ENCODE results near the gene ZNF275. TPM values are rescaled to one million over a fixed set of nuclear protein-coding genes. Genes with fewer than 3 reads are reported as not detected.
"Not testable (repeated sequence)": the region's sequence is repeated elsewhere in the genome, so short reads cannot be mapped to it uniquely, and the experiment has no call there.

Gene ZNF275
- polyA plus RNA-seq, 6 donors from 2014 or later, result 4.6 to 11.1 (median 7.2) TPM

- Mint-ChIP-seq H3K4me1 (peaks cover 0 to 6% (median 0%) of the 10 kb centered on the region in 3 donors), H3K36me3 (no peaks in the 10 kb centered on the region), H3K4me3 (no peak overlapping the region), H3K27me3 (peaks cover 0 to 6% (median 0%) of the 10 kb centered on the region in 3 donors), H3K27ac (no peak overlapping the region), H3K9me3 (no peaks in the 10 kb centered on the region)
- ATAC-seq (ENCODE audit: low read depth in 2 of 2) (no peak), DNase-seq (no peak)
Observed at GRCh38 chrX:153387987-153388721, 54.2 kb downstream of the ZNF275 start.

DNA sequence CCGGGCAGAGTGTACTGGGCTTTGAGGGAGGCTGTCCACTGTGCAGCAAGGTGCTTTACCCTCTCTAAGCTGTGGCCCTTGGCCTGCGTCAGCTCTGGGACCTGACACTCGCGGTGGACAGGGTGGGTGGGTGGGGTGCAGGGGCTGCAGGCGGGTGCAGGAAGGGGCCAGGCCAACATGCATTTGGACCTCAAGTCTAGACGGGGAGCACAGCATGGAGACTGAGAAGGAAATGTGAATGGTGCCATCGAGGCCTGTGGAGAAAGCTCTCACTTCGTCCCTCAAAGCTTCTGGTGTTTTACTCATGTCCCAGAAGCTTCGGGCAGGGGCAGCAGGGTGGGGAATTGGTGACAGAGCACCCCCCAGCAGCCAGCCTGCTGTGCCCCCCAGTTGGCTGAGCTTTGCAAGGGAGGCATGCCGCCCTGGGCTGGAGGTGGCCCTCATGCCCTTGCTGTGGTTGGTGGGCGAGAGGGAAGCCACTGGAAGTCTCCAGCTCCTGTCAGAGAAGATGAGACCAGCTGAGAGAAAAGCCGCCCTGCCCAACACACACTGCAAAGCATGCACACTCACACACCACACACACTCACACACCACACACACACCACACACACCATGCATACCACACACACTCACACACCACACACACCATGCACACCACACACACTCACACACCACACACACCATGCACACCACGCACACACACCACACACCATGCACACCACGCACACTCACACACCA, 54.9 kb downstream of the ZNF275 start:
- no peak for ATAC-seq (ENCODE audit: low read depth in 2 of 2)
- Mint-ChIP-seq H3K4me1 (peaks cover 0 to 6% (median 0%) of the 10 kb centered on the region in 3 donors), H3K9me3 (no peaks in the 10 kb centered on the region), H3K27ac (no peak overlapping the region), H3K27me3 (peaks cover 0 to 6% (median 0%) of the 10 kb centered on the region in 3 donors), H3K36me3 (no peaks in the 10 kb centered on the region), H3K4me3 (no peak overlapping the region)
- DNase-seq, result no peak

GRCh38 chrX:153389460-153389768, 55.5 kb downstream of the ZNF275 start:
- not testable (repeated sequence) for H3K4me1 Mint-ChIP-seq; H3K9me3 Mint-ChIP-seq; DNase-seq; H3K4me3 Mint-ChIP-seq; H3K36me3 Mint-ChIP-seq; ATAC-seq (ENCODE audit: low read depth in 2 of 2); H3K27ac Mint-ChIP-seq; H3K27me3 Mint-ChIP-seq

GRCh38 chrX:153392642-153393321, 58.8 kb downstream of the ZNF275 start:
- Mint-ChIP-seq H3K9me3 (peaks cover 0 to 1% (median 0%) of the 10 kb centered on the region in 7 donors), H3K27ac (no peak overlapping the region), H3K36me3 (no peaks in the 10 kb centered on the region), H3K4me3 (no peak overlapping the region), H3K4me1 (no peaks in the 10 kb centered on the region), H3K27me3 (peaks cover 0 to 3% (median 0%) of the 10 kb centered on the region in 3 donors)
- ATAC-seq (ENCODE audit: low read depth in 2 of 2), result no peak
- no peak for DNase-seq

GRCh38 chrX:153394612-153395011, 60.7 kb downstream of the ZNF275 start:
- no peak overlapping the region for H3K27ac Mint-ChIP-seq
- no peaks in the 10 kb centered on the region for H3K4me1 Mint-ChIP-seq
- no peak overlapping the region for H3K4me3 Mint-ChIP-seq
- H3K36me3 Mint-ChIP-seq, result no peaks in the 10 kb centered on the region
- peaks cover 0 to 5% (median 3%) of the 10 kb centered on the region in 3 donors for H3K27me3 Mint-ChIP-seq
- DNase-seq, result no peak
- peaks cover 0 to 3% (median 0%) of the 10 kb centered on the region in 7 donors for H3K9me3 Mint-ChIP-seq
- ATAC-seq (ENCODE audit: low read depth in 2 of 2), result no peak

- ATAC-seq (ENCODE audit: low read depth in 2 of 2), result no peak
- Mint-ChIP-seq H3K27me3 (peaks cover 0 to 5% (median 3%) of the 10 kb centered on the region in 3 donors), H3K36me3 (no peaks in the 10 kb centered on the region), H3K9me3 (peaks cover 0 to 3% (median 0%) of the 10 kb centered on the region in 7 donors), H3K27ac (peak overlapping the region in 1 of 6 donors; percentile 56), H3K4me1 (no peaks in the 10 kb centered on the region), H3K4me3 (no peak overlapping the region)
- DNase-seq, result no peak
Observed at GRCh38 chrX:153395613-153396319, 61.8 kb downstream of the ZNF275 start.

GRCh38 chrX:153396320-153397195, 62.6 kb downstream of the ZNF275 start:
- Mint-ChIP-seq H3K27me3 (peaks cover 0 to 5% (median 3%) of the 10 kb centered on the region in 3 donors), H3K27ac (no peak overlapping the region), H3K36me3 (no peaks in the 10 kb centered on the region), H3K9me3 (peaks cover 0 to 6% (median 0%) of the 10 kb centered on the region in 7 donors), H3K4me1 (no peaks in the 10 kb centered on the region), H3K4me3 (no peak overlapping the region)
- no peak for ATAC-seq (ENCODE audit: low read depth in 2 of 2)
- DNase-seq, result no peak

DNA sequence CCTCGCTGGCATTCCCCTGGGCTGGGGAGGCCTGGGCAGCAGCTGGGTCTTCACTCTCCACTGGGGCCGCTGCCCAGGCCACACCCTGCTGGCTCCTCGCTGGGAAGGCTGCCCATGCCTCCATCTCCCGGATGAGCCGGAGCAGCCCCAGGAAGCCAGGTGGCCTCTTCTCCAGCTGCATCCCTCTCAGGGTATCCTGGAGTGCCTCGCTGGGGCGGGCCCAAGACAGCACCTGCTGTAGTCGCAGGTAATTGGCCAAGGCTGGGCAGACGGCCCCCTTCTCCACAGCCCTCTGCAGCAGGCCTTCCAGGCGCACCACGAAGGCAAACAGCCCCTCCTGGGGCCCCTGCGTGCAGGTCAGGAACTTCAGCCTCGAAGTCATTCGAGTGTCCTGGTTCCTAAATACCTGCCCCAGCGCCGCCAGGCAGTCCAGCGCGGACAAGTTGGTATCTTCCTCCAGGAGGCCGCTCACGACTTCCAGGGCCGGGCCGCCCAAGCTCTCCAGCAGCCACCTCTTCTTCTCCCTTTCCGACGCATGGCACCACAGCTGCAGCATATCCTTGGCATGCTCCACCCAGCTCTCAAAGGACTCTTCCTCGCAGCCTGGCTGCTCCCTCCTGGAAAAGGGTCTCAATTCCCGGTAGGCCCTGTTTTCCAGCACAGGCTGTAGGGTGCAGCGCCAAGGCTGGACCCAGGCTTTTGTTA, 63.5 kb downstream of the ZNF275 start:
- no peak overlapping the region for H3K27ac Mint-ChIP-seq
- peaks cover 0 to 7% (median 5%) of the 10 kb centered on the region in 3 donors for H3K27me3 Mint-ChIP-seq
- H3K4me3 Mint-ChIP-seq, result no peak overlapping the region
- H3K36me3 Mint-ChIP-seq, result no peaks in the 10 kb centered on the region
- DNase-seq (no peak), ATAC-seq (ENCODE audit: low read depth in 2 of 2) (no peak)
- H3K9me3 Mint-ChIP-seq, result peaks cover 0 to 10% (median 4%) of the 10 kb centered on the region in 7 donors
- H3K4me1 Mint-ChIP-seq, result no peaks in the 10 kb centered on the region

DNA sequence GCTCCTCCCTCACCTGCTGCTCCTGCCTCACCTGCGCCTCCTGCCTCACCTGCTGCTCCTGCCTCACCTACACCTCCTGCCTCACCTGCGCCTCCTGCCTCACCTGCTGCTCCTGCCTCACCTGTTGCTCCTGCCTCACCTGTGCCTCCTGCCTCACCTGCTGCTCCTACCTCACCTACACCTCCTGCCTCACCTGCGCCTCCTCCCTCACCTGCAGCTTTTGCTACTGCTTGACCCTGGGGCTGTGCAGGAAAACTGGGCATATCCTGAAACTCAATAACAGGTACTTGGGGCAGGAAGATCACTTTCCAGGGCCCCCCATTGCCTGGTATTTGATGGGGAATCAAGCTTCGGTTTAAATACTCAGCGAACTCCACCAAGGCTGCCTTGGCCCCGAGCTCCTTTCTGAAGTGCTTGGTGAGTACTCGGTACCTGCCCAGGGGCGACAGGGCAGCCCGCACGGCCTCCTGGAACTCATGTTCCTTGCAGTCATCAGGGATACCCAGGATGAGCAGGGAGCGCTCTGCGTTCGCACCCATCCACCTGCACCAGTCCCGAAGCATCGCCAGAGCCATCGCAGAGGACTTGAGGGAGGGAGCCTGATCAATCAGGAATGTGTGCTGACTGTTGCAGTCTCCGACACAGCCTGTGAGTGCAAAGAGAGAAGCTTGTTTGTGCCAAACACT, 64.5 kb downstream of the ZNF275 start:
- DNase-seq, result no peak
- Mint-ChIP-seq H3K4me1 (no peaks in the 10 kb centered on the region), H3K9me3 (peaks cover 0 to 10% (median 4%) of the 10 kb centered on the region in 7 donors), H3K27ac (no peak overlapping the region), H3K27me3 (peaks cover 0 to 8% (median 5%) of the 10 kb centered on the region in 3 donors), H3K4me3 (no peak overlapping the region), H3K36me3 (no peaks in the 10 kb centered on the region)
- no peak for ATAC-seq (ENCODE audit: low read depth in 2 of 2)

DNA sequence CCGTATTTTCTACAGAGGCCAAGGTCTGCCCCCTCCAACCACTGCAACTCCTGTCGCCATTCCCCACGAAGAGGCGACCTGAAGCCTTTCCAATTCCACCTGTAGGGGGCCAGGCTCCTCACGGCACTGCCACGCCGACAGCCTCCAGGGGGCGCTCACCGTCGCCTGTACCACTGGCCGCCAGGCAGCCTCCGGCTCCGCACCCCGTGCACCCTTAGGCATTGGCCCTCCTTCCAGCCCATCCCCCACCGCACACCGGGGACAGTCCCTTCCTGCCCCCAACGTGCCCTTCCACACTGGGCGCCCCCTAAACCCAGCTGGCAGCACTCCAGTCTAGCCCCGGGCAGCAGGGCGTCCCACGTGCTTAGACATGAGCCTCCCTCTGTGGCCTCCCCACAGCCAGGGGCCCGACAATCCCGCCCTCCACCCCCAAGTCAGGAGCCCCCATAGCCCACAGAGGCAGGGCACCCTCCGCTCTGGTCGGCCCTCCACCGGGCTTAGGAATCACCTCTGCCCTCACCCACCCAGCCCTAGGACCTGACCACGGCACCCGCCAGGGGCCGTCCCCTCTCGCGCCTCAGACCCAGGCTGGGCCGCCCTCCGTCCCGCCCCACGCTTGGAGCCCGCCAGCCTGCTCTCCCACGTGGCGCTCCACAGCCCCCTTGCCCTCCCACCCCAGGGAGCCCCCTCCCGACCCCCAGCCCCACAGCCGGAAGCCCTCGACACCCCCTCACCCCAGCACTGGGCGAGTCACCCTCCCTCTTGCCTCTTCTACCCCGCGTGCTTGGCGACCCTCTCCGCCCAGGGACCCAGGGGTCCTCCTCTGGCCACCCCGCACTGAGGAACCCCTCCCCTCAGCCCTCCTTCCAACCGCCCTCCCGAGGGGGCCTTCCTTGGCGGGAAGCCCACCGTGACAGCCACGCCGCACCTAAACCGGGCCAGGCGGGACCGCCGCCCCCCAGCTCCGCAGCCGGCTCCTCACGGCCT, 66.5 kb downstream of the ZNF275 start:
- Mint-ChIP-seq H3K27ac (peak overlapping the region in 1 of 6 donors; percentile 57), H3K4me1 (peaks cover 0 to 2% (median 0%) of the 10 kb centered on the region in 3 donors), H3K9me3 (peaks cover 0 to 10% (median 4%) of the 10 kb centered on the region in 7 donors), H3K4me3 (no peak overlapping the region), H3K27me3 (peaks cover 0 to 6% (median 5%) of the 10 kb centered on the region in 3 donors), H3K36me3 (no peaks in the 10 kb centered on the region)
- DNase-seq (no peak), ATAC-seq (ENCODE audit: low read depth in 2 of 2) (peak; percentile 28 to 42)
